ENCODE measurements around the gene PSG7.
A peak's percentile ranks its signal among the peaks of the same experiment; 100 is the strongest.
"Not testable (repeated sequence)": the region's sequence is repeated elsewhere in the genome, so short reads cannot be mapped to it uniquely, and the experiment has no call there.

The PSG7 gene

DNA sequence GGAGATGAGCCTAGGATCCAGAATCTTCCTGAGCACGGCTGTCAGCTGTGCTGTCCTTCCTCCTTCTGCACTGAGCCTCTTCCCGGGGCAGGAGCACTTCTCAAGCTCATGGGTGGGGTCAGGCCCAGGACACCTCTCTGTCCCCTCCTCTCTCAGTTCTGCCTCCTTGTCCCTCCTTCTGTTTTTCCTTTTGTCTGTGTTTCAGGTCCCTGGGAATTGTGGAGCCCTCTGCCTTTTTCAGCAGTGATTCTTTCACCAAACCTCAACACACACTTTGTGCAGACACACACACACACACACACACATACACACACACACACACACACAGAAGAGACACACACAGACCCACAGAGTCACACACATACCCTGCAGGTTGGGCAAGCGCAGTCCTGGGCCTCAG is at the start of gene PSG7:
Gene PSG7, minus strand, starts transcription at position 101 of the 400 bp plus-strand sequence. CDS start 131 bp downstream, outside the sequence.
- not testable (repeated sequence) for H3K4me3 ChIP-seq (replicated peaks; ENCODE audit: low read depth, low read length); DNase-seq (ENCODE audit: low read depth)

DNA sequence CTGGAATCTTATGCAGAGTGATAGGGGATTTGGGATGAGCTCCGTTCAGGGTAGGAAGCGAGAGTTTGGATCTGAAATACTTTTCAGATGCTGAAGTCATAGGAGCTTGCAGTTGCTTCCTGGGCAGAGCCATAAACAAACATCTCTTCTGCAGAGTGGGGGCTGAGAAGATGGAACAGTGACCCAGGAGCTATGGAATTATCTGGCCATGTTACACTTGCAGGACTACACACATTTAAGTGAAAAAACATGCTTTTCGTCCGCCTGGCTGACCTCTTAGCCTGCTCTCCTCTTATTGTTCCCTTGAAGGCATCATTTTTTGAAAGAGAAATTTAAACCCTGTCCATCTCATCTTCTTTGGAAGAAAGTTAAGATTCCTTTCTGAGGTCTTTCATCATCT is 48.6 kb upstream of the PSG7 start:
- TF ChIP-seq, protein P1, sequence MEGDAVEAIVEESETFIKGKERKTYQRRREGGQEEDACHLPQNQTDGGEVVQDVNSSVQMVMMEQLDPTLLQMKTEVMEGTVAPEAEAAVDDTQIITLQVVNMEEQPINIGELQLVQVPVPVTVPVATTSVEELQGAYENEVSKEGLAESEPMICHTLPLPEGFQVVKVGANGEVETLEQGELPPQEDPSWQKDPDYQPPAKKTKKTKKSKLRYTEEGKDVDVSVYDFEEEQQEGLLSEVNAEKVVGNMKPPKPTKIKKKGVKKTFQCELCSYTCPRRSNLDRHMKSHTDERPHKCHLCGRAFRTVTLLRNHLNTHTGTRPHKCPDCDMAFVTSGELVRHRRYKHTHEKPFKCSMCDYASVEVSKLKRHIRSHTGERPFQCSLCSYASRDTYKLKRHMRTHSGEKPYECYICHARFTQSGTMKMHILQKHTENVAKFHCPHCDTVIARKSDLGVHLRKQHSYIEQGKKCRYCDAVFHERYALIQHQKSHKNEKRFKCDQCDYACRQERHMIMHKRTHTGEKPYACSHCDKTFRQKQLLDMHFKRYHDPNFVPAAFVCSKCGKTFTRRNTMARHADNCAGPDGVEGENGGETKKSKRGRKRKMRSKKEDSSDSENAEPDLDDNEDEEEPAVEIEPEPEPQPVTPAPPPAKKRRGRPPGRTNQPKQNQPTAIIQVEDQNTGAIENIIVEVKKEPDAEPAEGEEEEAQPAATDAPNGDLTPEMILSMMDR (IDR thresholded peaks at IDR 0.05; ENCODE audit: low read length, missing control alignments) = no peak
- DNase-seq (ENCODE audit: low read depth) = no peak
- no peak overlapping the region for H3K4me3 ChIP-seq (replicated peaks; ENCODE audit: low read depth, low read length)

- DNase-seq (ENCODE audit: low read depth); H3K4me3 ChIP-seq (replicated peaks; ENCODE audit: low read depth, low read length): not testable (repeated sequence)
These were observed 45.1 kb upstream of the PSG7 start for GRCh38 chr19:42982111-42982510.

DNA sequence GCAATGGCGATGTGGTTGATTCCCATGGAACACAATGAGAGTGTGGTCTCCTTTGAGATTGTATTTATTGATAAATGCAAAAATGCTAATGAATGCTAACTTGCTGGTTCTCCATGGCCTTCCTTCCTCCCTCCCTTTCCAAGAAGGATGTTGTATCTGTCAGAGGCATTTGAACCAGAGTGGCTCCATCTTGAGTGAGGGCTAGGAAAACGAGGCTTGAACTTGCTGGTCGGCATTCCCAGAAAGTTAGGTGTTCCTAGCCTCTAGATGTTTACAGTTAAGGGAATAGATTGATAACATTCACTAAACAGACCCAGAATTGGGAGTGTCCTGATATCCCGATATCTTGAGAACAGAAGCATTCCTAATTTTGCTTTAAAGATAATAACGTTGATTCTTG is 34.4 kb upstream of the PSG7 start:
- DNase-seq (ENCODE audit: low read depth); H3K4me3 ChIP-seq (replicated peaks; ENCODE audit: low read depth, low read length): not testable (repeated sequence)

DNA sequence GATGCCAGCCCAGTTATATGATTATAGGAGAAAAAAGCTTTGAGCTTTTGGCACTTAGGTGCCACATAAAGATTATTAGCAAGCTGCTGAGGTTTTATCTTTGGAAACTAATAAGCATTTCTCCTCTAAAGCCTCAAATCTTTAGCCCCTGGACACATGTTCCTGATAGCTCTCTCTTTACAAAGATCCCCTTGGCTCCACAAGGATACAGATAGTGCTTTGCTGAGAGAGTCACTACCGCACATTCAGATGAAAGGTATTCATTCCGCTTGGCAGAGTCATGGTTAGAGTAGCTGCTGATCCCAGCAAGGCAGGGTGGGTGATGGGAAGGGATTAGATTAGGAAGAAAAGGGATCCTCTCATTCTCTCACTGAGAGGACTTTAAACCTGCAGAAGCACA is 28.2 kb upstream of the PSG7 start:
- DNase-seq (ENCODE audit: low read depth) = peak; percentile 6

GRCh38 chr19:42961119-42961518 is 24.1 kb upstream of the PSG7 start:
- DNase-seq (ENCODE audit: low read depth) = no peak
- H3K4me3 ChIP-seq (replicated peaks; ENCODE audit: low read depth, low read length) = no peak overlapping the region
- TF ChIP-seq, protein P1 (IDR thresholded peaks at IDR 0.05; ENCODE audit: low read length, missing control alignments) = no peak

More for the DNA sequence above, 28.2 kb upstream of the PSG7 start:
- H3K4me3 ChIP-seq (replicated peaks; ENCODE audit: low read depth, low read length) = no peak overlapping the region
- TF ChIP-seq, protein P1 (IDR thresholded peaks at IDR 0.05; ENCODE audit: low read length, missing control alignments) = no peak

DNA sequence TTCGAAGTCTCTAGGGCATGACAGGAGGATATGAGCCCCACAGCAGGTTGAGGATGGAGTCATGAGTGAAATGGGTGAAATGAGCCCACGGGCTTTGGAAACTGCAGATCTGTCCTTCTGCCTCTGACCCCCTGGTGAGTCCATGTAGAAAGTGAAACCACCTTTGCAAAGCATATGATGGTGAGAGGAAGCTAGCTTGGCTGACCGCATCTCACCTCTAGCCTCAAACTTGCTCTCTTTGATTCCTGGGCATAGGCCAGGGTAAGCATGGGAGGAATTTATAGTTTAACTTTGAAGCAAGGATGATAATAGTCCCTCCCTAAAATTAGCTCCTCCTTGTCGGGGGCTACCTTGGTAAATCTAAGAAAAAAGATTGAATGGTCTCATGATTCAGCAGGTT is 15.1 kb upstream of the PSG7 start:
- not testable (repeated sequence) for H3K4me3 ChIP-seq (replicated peaks; ENCODE audit: low read depth, low read length); DNase-seq (ENCODE audit: low read depth)

DNA sequence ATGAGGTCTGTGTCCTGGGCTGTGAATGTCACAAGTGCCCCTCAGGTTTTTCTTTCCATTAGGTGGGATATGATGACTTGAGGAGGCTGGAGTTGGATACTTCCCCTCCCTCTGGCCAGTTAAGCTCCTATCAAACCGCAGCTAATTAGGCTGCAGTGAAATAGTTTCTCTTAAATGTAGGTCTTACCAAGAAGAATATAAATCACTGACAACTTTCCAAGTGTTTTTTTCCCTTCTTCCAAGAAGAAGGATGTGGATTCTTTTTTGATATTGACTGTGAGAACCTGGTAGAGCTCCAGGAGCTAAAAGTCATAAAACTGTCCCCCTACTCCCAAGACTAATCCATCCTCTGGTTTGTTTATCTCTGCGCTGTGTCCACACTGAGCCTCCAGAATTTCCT is 14.5 kb upstream of the PSG7 start:
- H3K4me3 ChIP-seq (replicated peaks; ENCODE audit: low read depth, low read length); DNase-seq (ENCODE audit: low read depth): not testable (repeated sequence)

- TF ChIP-seq, protein P1 (IDR thresholded peaks at IDR 0.05; ENCODE audit: low read length, missing control alignments) = peak; percentile 63
- H3K4me3 ChIP-seq (replicated peaks; ENCODE audit: low read depth, low read length) = no peak overlapping the region
- peak; percentile 25 for DNase-seq (ENCODE audit: low read depth)
These were observed 5.3 kb upstream of the PSG7 start for GRCh38 chr19:42942187-42942789.

DNA sequence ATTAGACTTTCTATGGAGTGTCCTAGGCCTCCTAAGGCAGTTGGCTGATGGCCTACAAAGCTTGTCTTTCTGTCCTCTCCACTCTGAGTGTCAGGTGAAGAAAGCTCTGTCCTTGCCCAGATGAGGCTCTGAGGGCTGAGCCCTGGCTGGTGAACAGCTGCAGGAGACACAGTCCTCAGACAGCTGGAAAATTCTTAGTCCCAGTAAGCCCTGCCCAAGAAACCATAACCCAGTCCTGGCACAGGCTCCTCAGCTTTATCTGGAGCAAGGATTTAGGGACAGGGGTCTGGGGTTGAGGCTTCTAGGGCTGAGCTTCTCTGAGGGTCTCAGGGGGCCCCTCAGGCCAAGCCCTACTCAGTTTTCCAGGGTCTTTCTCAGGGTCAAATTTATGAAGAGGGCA is 2.3 kb downstream of the PSG7 start:
- DNase-seq (ENCODE audit: low read depth) = not testable (repeated sequence)

DNA sequence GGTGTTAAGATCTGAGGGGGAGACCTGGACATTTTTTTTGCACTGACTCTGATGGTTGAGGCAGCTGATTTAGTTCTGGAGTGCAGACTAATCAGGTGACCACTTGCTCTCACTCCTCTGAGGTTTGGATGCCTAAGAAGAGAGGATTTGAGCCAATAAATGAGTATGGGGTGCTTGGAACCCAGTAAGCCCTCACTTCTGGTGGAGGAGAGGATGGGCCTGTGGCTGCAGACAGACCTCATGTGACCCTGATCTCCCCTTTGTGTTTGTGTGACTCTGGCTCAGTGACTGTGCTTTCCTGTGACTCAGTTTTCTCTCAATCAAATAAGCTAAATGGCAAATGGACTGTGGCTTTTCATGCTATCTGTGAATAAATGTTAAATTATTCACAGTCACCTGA is 2.8 kb downstream of the PSG7 start:
- H3K4me3 ChIP-seq (replicated peaks; ENCODE audit: low read depth, low read length); DNase-seq (ENCODE audit: low read depth): not testable (repeated sequence)

More for the DNA sequence above, 2.3 kb downstream of the PSG7 start:
- H3K4me3 ChIP-seq (replicated peaks; ENCODE audit: low read depth, low read length) = not testable (repeated sequence)

DNA sequence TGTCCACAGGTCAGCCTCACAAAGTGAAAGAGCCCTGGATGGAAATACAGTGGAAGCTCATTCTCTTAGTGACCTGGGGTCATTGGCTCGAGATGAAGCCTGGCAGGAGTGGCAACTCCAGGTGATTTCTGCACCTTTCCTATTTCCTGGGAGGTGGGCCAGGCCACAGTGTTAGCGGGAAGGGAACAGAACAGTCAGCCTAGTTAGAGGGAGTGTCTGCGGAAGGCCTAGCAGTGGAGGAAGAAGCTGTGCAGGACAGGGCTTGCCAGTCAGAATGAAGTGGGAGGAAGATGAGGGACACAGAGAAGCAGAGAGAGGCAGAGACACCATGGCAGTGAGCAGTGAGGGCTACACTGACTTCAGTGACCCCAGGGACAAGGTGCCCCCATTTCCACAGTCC is 3.6 kb downstream of the PSG7 start:
- not testable (repeated sequence) for DNase-seq (ENCODE audit: low read depth); H3K4me3 ChIP-seq (replicated peaks; ENCODE audit: low read depth, low read length)

GRCh38 chr19:42932485-42933101 is 4.4 kb downstream of the PSG7 start:
- DNase-seq (ENCODE audit: low read depth) = peak; percentile 67
- not testable (repeated sequence) for H3K4me3 ChIP-seq (replicated peaks; ENCODE audit: low read depth, low read length)
